Measurements from ENCODE around the gene SAP25.

The SAP25 gene

DNA sequence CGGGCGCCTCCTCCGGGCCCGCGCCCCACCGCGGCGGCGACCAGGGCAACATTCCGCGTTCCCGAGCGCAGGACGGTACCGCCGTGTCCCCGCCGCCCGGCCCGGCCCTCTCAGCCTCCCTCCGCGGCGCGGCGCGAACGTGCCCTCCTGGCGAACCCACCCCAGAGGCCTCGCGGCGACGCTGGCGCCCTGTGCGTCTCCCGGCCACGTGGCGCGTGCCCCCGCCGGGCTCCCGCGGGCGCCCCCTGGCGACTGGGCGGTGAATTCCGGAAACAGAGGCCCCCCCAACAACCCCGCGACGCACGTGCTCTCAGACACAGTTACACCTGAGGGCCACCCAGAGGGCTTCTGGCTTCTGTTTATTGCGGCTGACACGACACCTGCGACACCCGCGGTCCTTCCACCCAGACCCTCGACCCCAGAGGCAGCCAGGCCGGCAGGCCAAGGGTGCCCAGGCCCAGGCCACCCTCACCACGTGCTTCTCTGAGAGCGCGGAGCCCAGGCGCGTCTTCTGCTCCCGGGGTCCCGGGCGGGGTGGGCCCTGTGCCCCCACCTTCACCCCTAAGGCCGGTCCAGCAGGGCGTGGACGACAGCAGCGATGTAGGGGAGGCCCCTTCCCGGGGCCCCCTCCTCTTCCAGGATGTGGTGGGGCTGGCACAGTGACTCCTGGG is at the start of gene SAP25:
Gene SAP25 (minus strand): TSS at position 210 of the 671 bp plus-strand sequence. CDS start 158 bp downstream, at position 52.
- H3K36me3 ChIP-seq (ENCODE audit: control insufficient read depth in 5 of 5, insufficient read depth in 5 of 5, low read length in 5 of 5), result peaks cover 0 to 58% (median 43%) of the 10 kb centered on the region in 5 donors
- H3K9ac ChIP-seq (ENCODE audit: low read length in 5 of 5), result no peak within 1 kb of the TSS
- no peak within 1 kb of the TSS for H3K27ac ChIP-seq (ENCODE audit: low read depth, low read length)
- H3K9me3 ChIP-seq (ENCODE audit: control insufficient read depth in 5 of 5, low read length in 5 of 5), result no peaks in the 10 kb centered on the region
- H3K4me3 ChIP-seq (ENCODE audit: low read depth in 1 of 5, low read length in 5 of 5), result no peak within 1 kb of the TSS
- no peaks in the 10 kb centered on the region for H3K27me3 ChIP-seq (ENCODE audit: control insufficient read depth in 5 of 5, insufficient read depth in 4 of 5, low read length in 5 of 5)
- peaks cover 1 to 23% (median 17%) of the 10 kb centered on the region in 5 donors for H3K4me1 ChIP-seq (ENCODE audit: control insufficient read depth in 5 of 5, insufficient read depth in 5 of 5, low read length in 5 of 5)

GRCh38 chr7:100621554-100621953 is 47.9 kb upstream of the SAP25 start:
- Histone ChIP-seq H3K27ac (ENCODE audit: low read depth, low read length) (no peak overlapping the region), H3K9ac (ENCODE audit: low read length in 5 of 5) (no peak overlapping the region), H3K9me3 (ENCODE audit: control insufficient read depth in 5 of 5, low read length in 5 of 5) (no peaks in the 10 kb centered on the region), H3K36me3 (ENCODE audit: control insufficient read depth in 5 of 5, insufficient read depth in 5 of 5, low read length in 5 of 5) (peaks cover 0 to 3% (median 1%) of the 10 kb centered on the region in 5 donors), H3K27me3 (ENCODE audit: control insufficient read depth in 5 of 5, insufficient read depth in 4 of 5, low read length in 5 of 5) (peaks cover 0 to 6% (median 3%) of the 10 kb centered on the region in 5 donors), H3K4me1 (ENCODE audit: control insufficient read depth in 5 of 5, insufficient read depth in 5 of 5, low read length in 5 of 5) (peaks cover 0 to 4% (median 3%) of the 10 kb centered on the region in 5 donors), H3K4me3 (ENCODE audit: low read depth in 1 of 5, low read length in 5 of 5) (no peak overlapping the region)

DNA sequence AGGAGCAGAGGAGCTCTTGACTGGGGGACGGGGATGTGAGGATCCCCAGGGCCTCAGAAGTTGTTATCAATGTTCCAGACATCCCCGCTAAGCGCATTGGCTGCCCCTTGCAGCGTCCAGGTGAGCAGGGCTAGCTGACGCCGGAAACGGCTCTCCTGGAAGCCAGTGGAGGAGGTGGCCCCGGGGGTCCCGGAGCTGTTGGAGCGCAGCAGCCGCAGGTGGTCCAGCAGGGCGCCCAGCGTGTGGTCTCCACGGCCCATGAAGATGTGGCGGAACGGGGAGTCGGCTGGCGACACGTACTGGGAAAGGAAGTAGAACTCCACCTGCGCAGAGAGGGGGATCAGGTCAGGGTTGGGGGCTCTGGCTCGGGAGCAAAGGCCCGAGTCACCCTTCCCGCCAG is 47.1 kb upstream of the SAP25 start:
- Histone ChIP-seq H3K27ac (ENCODE audit: low read depth, low read length) (no peak overlapping the region), H3K27me3 (ENCODE audit: control insufficient read depth in 5 of 5, insufficient read depth in 4 of 5, low read length in 5 of 5) (peaks cover 0 to 3% (median under 1%) of the 10 kb centered on the region in 5 donors), H3K4me3 (ENCODE audit: low read depth in 1 of 5, low read length in 5 of 5) (no peak overlapping the region), H3K36me3 (ENCODE audit: control insufficient read depth in 5 of 5, insufficient read depth in 5 of 5, low read length in 5 of 5) (peaks cover 0 to 3% (median 2%) of the 10 kb centered on the region in 5 donors), H3K4me1 (ENCODE audit: control insufficient read depth in 5 of 5, insufficient read depth in 5 of 5, low read length in 5 of 5) (no peaks in the 10 kb centered on the region), H3K9ac (ENCODE audit: low read length in 5 of 5) (no peak overlapping the region), H3K9me3 (ENCODE audit: control insufficient read depth in 5 of 5, low read length in 5 of 5) (no peaks in the 10 kb centered on the region)

GRCh38 chr7:100620239-100620638 is 46.5 kb upstream of the SAP25 start:
- Histone ChIP-seq H3K36me3 (ENCODE audit: control insufficient read depth in 5 of 5, insufficient read depth in 5 of 5, low read length in 5 of 5) (peaks cover 0 to 4% (median 2%) of the 10 kb centered on the region in 5 donors), H3K4me1 (ENCODE audit: control insufficient read depth in 5 of 5, insufficient read depth in 5 of 5, low read length in 5 of 5) (no peaks in the 10 kb centered on the region), H3K9me3 (ENCODE audit: control insufficient read depth in 5 of 5, low read length in 5 of 5) (no peaks in the 10 kb centered on the region), H3K27ac (ENCODE audit: low read depth, low read length) (no peak overlapping the region), H3K27me3 (ENCODE audit: control insufficient read depth in 5 of 5, insufficient read depth in 4 of 5, low read length in 5 of 5) (peaks cover 0 to under 1% (median 0%) of the 10 kb centered on the region in 5 donors), H3K4me3 (ENCODE audit: low read depth in 1 of 5, low read length in 5 of 5) (no peak overlapping the region), H3K9ac (ENCODE audit: low read length in 5 of 5) (no peak overlapping the region)

- Histone ChIP-seq H3K4me1 (ENCODE audit: control insufficient read depth in 5 of 5, insufficient read depth in 5 of 5, low read length in 5 of 5) (peaks cover 3 to 20% (median 15%) of the 10 kb centered on the region in 5 donors), H3K27ac (ENCODE audit: low read depth, low read length) (no peak overlapping the region), H3K36me3 (ENCODE audit: control insufficient read depth in 5 of 5, insufficient read depth in 5 of 5, low read length in 5 of 5) (peaks cover 0 to 6% (median 0%) of the 10 kb centered on the region in 5 donors), H3K9me3 (ENCODE audit: control insufficient read depth in 5 of 5, low read length in 5 of 5) (no peaks in the 10 kb centered on the region), H3K4me3 (ENCODE audit: low read depth in 1 of 5, low read length in 5 of 5) (no peak overlapping the region), H3K27me3 (ENCODE audit: control insufficient read depth in 5 of 5, insufficient read depth in 4 of 5, low read length in 5 of 5) (no peaks in the 10 kb centered on the region), H3K9ac (ENCODE audit: low read length in 5 of 5) (no peak overlapping the region)
Observed at GRCh38 chr7:100614308-100614861, 40.7 kb upstream of the SAP25 start.

DNA sequence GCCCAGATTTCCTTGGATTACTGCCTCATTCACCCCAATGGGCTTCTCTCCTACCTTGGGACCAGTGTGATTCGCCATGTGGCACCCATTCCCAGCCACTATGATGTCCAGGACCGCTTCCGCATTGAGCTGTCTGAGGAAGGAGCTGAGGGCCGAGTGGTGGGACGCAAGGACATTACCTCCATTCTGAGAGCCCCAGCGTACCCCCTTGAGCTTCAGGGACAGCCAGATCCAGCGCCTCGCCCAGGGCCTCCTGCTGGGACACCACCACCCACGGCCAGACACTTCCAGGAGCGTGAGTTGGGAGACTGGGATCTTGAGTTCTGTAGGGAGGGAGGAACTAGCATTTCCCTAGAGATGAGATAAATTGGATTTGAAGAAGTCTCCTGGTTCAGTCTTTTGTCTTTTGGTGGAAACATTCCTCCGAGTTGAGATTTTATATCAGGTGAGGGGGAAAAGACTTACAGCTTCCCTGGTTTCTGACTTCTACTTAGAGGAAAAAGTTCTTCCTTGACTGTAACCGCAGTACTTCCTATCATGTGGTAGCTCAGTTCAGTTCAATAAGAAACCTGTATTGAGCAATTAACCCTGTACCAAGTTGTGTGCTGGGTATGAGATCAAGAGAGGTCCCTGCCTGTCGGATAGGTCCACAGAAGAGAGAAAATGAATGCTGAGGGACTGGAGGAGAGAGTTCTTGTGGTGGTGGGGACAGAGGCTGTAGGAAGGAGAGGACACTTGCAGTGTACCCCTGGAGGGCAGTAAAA is 39.9 kb upstream of the SAP25 start:
- H3K9me3 ChIP-seq (ENCODE audit: control insufficient read depth in 5 of 5, low read length in 5 of 5), result no peaks in the 10 kb centered on the region
- H3K4me3 ChIP-seq (ENCODE audit: low read depth in 1 of 5, low read length in 5 of 5), result peak overlapping the region in 4 of 5 donors; percentile 55 to 88 (median 80)
- H3K9ac ChIP-seq (ENCODE audit: low read length in 5 of 5), result peak overlapping the region in 3 of 5 donors; percentile 70 to 90 (median 76)
- no peak overlapping the region for H3K27ac ChIP-seq (ENCODE audit: low read depth, low read length)
- no peaks in the 10 kb centered on the region for H3K27me3 ChIP-seq (ENCODE audit: control insufficient read depth in 5 of 5, insufficient read depth in 4 of 5, low read length in 5 of 5)
- peaks cover 3 to 20% (median 15%) of the 10 kb centered on the region in 5 donors for H3K4me1 ChIP-seq (ENCODE audit: control insufficient read depth in 5 of 5, insufficient read depth in 5 of 5, low read length in 5 of 5)
- H3K36me3 ChIP-seq (ENCODE audit: control insufficient read depth in 5 of 5, insufficient read depth in 5 of 5, low read length in 5 of 5), result peaks cover 0 to 6% (median 0%) of the 10 kb centered on the region in 5 donors

DNA sequence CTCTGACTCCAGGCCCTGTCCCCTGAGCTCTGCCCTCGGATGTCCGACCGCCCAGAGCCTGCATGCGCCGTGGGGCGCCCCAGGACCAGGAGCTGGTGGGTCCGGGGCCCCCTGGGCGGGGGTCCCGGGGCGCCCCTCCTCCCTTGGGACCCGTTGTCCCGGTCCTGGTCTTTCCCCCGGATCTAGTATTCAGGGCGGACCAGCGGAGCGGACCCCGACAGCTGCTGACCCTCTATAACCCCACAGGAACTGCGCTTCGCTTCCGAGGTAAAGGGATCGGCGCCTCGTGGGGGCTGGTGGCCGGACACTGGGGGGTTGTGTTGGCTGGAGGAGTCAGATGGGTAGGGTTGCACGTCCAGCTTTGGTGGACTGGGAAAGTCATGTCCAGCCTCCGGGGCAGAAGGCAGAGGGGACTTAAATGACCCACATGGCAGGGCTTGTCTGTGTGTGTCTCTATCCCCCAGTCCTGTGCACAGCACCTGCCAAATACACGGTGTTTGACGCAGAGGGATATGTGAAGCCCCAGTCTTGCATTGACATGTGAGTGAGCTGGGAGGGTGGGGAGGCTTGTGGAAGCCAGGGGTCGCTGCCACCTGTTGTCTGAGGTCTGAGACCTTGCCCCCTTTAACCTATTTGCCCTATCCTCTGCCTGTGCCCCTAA is 39.2 kb upstream of the SAP25 start:
- Histone ChIP-seq H3K4me3 (ENCODE audit: low read depth in 1 of 5, low read length in 5 of 5) (peak overlapping the region; percentile 55 to 88 (median 82)), H3K9me3 (ENCODE audit: control insufficient read depth in 5 of 5, low read length in 5 of 5) (no peaks in the 10 kb centered on the region), H3K27me3 (ENCODE audit: control insufficient read depth in 5 of 5, insufficient read depth in 4 of 5, low read length in 5 of 5) (no peaks in the 10 kb centered on the region), H3K4me1 (ENCODE audit: control insufficient read depth in 5 of 5, insufficient read depth in 5 of 5, low read length in 5 of 5) (peaks cover 3 to 20% (median 15%) of the 10 kb centered on the region in 5 donors), H3K36me3 (ENCODE audit: control insufficient read depth in 5 of 5, insufficient read depth in 5 of 5, low read length in 5 of 5) (peaks cover 0 to 6% (median 0%) of the 10 kb centered on the region in 5 donors), H3K9ac (ENCODE audit: low read length in 5 of 5) (peak overlapping the region; percentile 48 to 90 (median 76)), H3K27ac (ENCODE audit: low read depth, low read length) (peak overlapping the region; percentile 84)

GRCh38 chr7:100611983-100612729 is 38.5 kb upstream of the SAP25 start, which contains the start of gene MOSPD3:
TSS of gene MOSPD3 (plus strand) at chr7:100612540. CDS start at chr7:100612792, 252 bp downstream.
- H3K4me1 ChIP-seq (ENCODE audit: control insufficient read depth in 5 of 5, insufficient read depth in 5 of 5, low read length in 5 of 5), result peaks cover 3 to 20% (median 15%) of the 10 kb centered on the region in 5 donors
- H3K27me3 ChIP-seq (ENCODE audit: control insufficient read depth in 5 of 5, insufficient read depth in 4 of 5, low read length in 5 of 5), result no peaks in the 10 kb centered on the region
- peak within 1 kb of the TSS; percentile 70 to 90 (median 76) for H3K9ac ChIP-seq (ENCODE audit: low read length in 5 of 5)
- H3K27ac ChIP-seq (ENCODE audit: low read depth, low read length), result peak within 1 kb of the TSS; percentile 84
- H3K4me3 ChIP-seq (ENCODE audit: low read depth in 1 of 5, low read length in 5 of 5), result peak within 1 kb of the TSS; percentile 77 to 90 (median 83)
- H3K36me3 ChIP-seq (ENCODE audit: control insufficient read depth in 5 of 5, insufficient read depth in 5 of 5, low read length in 5 of 5), result peaks cover 0 to 8% (median 2%) of the 10 kb centered on the region in 5 donors
- no peaks in the 10 kb centered on the region for H3K9me3 ChIP-seq (ENCODE audit: control insufficient read depth in 5 of 5, low read length in 5 of 5)

GRCh38 chr7:100609958-100610357 is 36.3 kb upstream of the SAP25 start:
- H3K9ac ChIP-seq (ENCODE audit: low read length in 5 of 5), result no peak overlapping the region
- peaks cover 3 to 29% (median 22%) of the 10 kb centered on the region in 5 donors for H3K4me1 ChIP-seq (ENCODE audit: control insufficient read depth in 5 of 5, insufficient read depth in 5 of 5, low read length in 5 of 5)
- no peaks in the 10 kb centered on the region for H3K27me3 ChIP-seq (ENCODE audit: control insufficient read depth in 5 of 5, insufficient read depth in 4 of 5, low read length in 5 of 5)
- H3K27ac ChIP-seq (ENCODE audit: low read depth, low read length), result no peak overlapping the region
- peaks cover 0 to 8% (median 3%) of the 10 kb centered on the region in 5 donors for H3K36me3 ChIP-seq (ENCODE audit: control insufficient read depth in 5 of 5, insufficient read depth in 5 of 5, low read length in 5 of 5)
- H3K4me3 ChIP-seq (ENCODE audit: low read depth in 1 of 5, low read length in 5 of 5), result no peak overlapping the region
- H3K9me3 ChIP-seq (ENCODE audit: control insufficient read depth in 5 of 5, low read length in 5 of 5), result no peaks in the 10 kb centered on the region

Data from subcutaneous abdominal adipose tissue (tissue), 5 donors.